Muscle of back (tissue), 13 donors: ENCODE measurements around the gene AMY2A. TPM values are rescaled to one million over a fixed set of nuclear protein-coding genes. Genes with fewer than 3 reads are reported as not detected.
"Not testable (repeated sequence)": the region's sequence is repeated elsewhere in the genome, so short reads cannot be mapped to it uniquely, and the experiment has no call there.

Experiments used
- DNase-seq, 3 donors: peaks; one replicate each; pipeline versions ENCODE4 v3.0.0 to v3.0.0-alpha.2; 2013
- long read RNA-seq, 9 donors: transcript quantifications; one replicate each; lab custom pipeline, GENCODE V29; 2026
- polyA plus RNA-seq, 10 donors: library from polyadenylated mRNA; unstranded; fragments of 120-200 nt; gene quantifications; one replicate each; pipeline ENCODE4 v1.2.1, GENCODE V29; 2013; ENCODE audit not compliant: insufficient read length in 10 of 10

AMY2A gene
- not detected for polyA plus RNA-seq
- long read RNA-seq, donor 1: 0 reads
- long read RNA-seq, donor 2: 0 reads
- long read RNA-seq, donor 3: 0 reads
- long read RNA-seq, donor 4: 0 reads
- long read RNA-seq, donor 5: 0 reads
- long read RNA-seq, donor 6: 0 reads
- long read RNA-seq, donor 7: 0 reads
- long read RNA-seq, donor 8: 0 reads
- long read RNA-seq, donor 9: 0 reads

- DNase-seq: not testable (repeated sequence)
These were observed at the start of gene AMY2A for GRCh38 chr1:103616994-103617477. TSS of gene AMY2A (plus strand) at chr1:103617427. CDS start at chr1:103617441, 14 bp downstream.

DNA sequence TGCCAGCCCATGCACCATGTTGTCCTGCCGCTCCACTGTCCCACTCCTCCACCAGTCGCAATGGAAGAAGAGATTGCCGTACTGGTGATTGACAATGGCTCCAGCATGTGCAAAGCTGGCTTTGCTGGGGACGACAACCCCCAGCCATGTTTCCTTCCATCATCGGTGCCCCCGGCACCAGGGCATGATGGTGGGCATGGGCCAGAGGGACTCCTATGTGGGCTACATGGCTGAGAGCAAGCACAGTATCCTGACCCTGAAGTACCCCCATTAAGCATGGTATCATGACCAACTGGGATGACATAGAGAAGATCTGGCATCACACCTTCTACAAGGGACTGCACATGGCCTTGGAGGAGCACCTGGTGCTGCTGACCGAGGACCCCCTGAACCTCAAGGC lies 47.7 kb upstream of the AMY2A start:
- no peak for DNase-seq

DNA sequence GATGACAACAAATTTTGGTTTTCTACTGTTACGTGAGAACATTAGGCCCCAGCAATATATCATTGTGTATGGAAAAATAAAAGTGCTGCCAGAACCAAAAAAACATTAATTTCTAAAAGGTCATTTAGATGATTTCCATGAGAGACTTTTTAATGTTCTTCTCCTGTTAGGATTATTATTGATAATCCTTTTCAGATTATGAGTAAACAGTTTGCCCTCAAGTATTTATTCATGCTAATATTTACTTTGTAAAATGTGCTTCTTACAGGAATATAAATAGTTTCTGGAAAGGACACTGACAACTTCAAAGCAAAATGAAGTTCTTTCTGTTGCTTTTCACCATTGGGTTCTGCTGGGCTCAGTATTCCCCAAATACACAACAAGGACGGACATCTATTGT lies 45.9 kb upstream of the AMY2A start, which contains the start of gene AMY2B:
AMY2B (plus strand) TSS at position 301 of the 400 bp plus-strand sequence; CDS start at position 315, 14 bp downstream.
- DNase-seq: not testable (repeated sequence)

DNA sequence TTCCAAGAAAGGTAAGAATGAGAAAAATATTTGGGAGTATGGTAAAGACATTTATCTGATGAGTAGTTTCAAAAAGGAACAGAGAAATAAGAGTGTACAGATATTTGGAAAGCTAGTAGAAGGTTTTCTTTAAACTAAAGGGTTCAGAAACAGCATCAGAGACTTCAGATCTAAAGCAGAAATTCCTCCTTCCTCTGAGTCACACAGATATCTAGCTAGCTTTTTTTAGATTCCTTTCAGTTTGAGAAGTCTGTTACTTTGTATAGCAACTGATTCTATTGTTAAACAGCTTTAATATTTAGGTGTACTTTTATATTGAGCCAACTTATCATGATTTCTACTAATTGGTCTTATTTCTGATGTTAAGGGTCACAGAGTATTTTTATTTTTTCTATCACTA lies 41.2 kb upstream of the AMY2A start:
- DNase-seq: no peak

- DNase-seq: not testable (repeated sequence)
These were observed 40.4 kb upstream of the AMY2A start for GRCh38 chr1:103576784-103577183.

DNA sequence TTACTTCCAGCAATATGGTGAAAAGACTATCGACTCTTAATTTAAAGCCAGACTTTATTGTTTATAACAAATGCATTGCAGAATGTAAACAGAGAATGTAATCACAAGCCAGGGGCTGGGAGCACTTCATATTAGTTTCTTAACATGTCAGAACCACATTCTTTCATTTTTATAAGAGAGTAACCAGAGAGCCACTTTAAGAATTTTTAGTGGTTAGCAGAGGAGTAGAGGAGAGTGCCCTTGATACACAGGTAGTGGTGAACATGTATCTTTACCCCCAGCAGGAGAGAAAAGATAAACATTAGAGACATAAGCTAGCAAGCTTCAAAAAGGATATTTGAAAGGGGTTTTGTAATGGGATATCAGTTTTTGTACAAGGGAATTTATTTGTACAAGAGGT lies 34.8 kb upstream of the AMY2A start:
- no peak for DNase-seq

- no peak for DNase-seq
These were observed 33.3 kb upstream of the AMY2A start for GRCh38 chr1:103583887-103584286.

DNA sequence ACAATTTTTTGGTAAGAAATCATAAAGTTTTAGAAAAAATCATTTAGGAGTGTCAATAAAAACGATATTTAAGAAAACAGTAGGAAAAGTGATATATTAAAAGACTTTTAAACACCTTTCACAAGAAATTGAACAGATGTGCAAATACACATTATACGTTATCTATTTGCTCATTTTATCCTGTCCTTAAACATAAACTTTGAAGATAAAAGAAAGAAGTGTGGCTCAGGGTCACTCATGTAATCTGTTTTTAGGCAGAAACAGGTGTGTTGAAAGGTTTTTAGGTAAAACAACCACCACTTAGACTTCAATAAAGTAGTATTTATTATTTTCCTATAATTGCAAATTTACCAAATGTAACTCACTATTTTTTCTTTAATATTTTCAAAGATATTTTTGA lies 32.7 kb upstream of the AMY2A start:
- no peak for DNase-seq

DNA sequence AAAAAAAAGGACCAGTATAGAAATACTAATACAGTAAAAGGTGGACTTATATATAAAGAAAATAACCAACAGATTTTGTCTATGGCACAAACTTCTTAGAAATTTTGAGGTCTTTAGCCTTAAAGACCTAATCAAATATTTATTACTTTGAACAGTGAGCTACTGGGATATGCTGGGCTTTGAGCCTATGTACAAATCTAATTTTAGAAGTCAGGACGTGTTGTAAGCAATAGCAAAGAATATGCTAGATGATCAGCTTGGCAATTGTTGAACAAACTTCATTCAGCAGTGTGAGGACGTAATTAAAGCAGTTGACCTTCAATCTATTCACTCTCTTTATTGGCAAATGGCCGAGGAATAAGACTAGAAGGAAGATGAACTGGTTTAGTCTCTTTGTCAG lies 14.5 kb upstream of the AMY2A start:
- not testable (repeated sequence) for DNase-seq

GRCh38 chr1:103616362-103616761 lies 865 bp upstream of the AMY2A start:
- DNase-seq: no peak

GRCh38 chr1:103627436-103627835 lies 10.2 kb downstream of the AMY2A start:
- not testable (repeated sequence) for DNase-seq

DNA sequence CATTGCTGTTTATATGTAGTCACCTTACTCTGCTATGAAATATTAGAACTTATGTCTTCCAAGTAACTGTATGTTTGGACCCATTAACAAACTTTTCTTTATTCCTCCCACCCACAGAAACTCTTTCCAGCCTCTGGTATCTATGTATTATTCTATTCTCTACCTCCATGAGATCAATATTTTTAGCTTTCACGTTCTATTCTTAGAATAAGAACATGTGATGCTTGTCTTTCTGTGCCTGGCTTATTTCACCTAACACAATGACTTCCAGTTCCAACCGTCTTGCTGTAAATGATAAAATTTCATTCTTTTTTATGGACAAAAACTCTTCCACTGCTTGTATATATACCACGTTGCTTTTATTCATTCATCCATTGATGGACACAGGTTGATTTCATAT lies 24.0 kb downstream of the AMY2A start:
- DNase-seq: not testable (repeated sequence)

DNA sequence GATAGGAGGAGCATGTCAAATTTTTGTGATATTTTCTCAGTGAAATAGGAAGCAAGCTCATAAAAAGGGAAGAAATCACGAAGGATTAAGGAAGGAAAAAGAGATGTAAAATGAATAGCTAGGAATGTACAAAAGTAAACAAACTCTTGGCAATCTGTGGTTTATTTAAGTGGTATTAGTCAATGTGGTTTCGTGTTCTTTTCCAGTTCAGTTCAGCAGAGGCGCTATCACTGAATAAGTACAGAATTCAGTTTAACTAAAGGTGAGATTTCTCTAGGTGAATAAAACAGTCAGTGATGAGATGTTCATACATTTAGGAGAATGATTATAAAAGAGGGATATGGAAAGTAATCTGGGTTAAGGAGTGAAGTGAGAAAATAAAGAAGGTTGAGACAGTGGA lies 26.7 kb downstream of the AMY2A start:
- DNase-seq: not testable (repeated sequence)

GRCh38 chr1:103650305-103650704 lies 33.1 kb downstream of the AMY2A start:
- not testable (repeated sequence) for DNase-seq

- DNase-seq: not testable (repeated sequence)
These were observed 33.7 kb downstream of the AMY2A start for GRCh38 chr1:103650889-103651288.

DNA sequence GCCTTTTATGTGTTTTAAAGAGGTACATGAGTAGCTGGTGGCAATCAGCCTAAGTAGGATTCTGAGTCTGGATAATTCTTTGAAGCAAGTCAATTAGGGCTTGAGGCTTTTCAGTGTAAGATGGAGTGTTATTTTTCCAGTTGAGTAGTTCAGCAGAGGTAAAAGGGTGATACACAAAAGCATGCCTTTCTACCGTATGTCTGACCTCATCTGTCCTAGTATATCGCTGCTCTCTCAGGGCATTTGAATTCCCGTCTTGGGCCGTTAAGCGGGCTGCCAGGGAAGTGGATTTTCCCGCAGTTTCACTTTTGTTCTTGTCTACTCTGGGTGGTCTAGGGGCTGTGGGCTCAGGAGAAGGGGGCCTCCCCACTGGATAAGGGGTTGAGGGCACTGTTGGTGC lies 36.9 kb downstream of the AMY2A start:
- DNase-seq: not testable (repeated sequence)

DNA sequence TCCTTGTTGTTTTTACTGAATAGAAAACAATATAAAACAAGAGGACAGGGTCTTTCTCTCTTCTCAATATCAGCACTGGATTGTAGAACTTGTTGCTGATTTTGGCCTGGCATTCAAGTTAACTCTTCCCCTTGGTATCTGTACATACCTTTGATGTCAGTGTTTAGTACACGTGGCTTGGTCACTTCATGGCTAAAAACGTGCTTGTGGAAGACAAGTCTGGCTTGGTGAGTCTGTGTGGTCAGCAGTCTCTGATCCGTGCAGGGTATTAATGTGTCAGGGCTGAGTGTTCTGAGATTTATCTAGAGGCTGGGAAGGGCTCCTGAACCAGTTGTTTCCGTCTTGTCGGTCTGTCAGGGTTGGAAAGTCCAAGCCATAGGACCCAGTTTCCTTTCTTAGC lies 38.2 kb downstream of the AMY2A start, which contains the start of gene AMY1A:
AMY1A (plus strand) TSS at position 301 of the 400 bp plus-strand sequence. CDS start 571 bp downstream, outside the sequence.
- not testable (repeated sequence) for DNase-seq

Other genes starting within 250 kb of the AMY2A start
- 10 to 100 TPM; 10.9 to 36.9 (median 15.9) TPM for gene RNPC3, start 91.7 kb upstream of the AMY2A start, polyA plus RNA-seq
- gene AMY2B, start 45.8 kb upstream of the AMY2A start, polyA plus RNA-seq: 10 to 100 TPM in 4 of 10 donors, 1 to 10 TPM in 6; 4.6 to 26.7 (median 7.6) TPM
- not detected for gene AMY1A, start 38.3 kb downstream of the AMY2A start, polyA plus RNA-seq
- under 1 TPM in 1 of 10 donors, not detected in 9; 0.38 TPM for gene AMY1B, start 78.8 kb downstream of the AMY2A start, polyA plus RNA-seq
- gene AMY1C, start 132.5 kb downstream of the AMY2A start, polyA plus RNA-seq: not detected